HG03095 (cell line): ENCODE measurements around the gene EFNA2.
"Not testable (repeated sequence)": the region's sequence is repeated elsewhere in the genome, so short reads cannot be mapped to it uniquely, and the experiment has no call there.

Source experiments
- ATAC-seq: cut with Tn5 transposase; IDR thresholded peaks from one replicate; pipeline ENCODE4 v1.9.1; 2021; ENCODE audit warnings: moderate library complexity; ENCODE audit not compliant: unreplicated experiment

Gene EFNA2

GRCh38 chr19:1315470-1316166 is 29.9 kb downstream of the EFNA2 start:
- ATAC-seq: no peak

- no peak for ATAC-seq
Measured at GRCh38 chr19:1316466-1316865, 30.8 kb downstream of the EFNA2 start.

GRCh38 chr19:1317274-1318003 is 31.8 kb downstream of the EFNA2 start:
- no peak for ATAC-seq

DNA sequence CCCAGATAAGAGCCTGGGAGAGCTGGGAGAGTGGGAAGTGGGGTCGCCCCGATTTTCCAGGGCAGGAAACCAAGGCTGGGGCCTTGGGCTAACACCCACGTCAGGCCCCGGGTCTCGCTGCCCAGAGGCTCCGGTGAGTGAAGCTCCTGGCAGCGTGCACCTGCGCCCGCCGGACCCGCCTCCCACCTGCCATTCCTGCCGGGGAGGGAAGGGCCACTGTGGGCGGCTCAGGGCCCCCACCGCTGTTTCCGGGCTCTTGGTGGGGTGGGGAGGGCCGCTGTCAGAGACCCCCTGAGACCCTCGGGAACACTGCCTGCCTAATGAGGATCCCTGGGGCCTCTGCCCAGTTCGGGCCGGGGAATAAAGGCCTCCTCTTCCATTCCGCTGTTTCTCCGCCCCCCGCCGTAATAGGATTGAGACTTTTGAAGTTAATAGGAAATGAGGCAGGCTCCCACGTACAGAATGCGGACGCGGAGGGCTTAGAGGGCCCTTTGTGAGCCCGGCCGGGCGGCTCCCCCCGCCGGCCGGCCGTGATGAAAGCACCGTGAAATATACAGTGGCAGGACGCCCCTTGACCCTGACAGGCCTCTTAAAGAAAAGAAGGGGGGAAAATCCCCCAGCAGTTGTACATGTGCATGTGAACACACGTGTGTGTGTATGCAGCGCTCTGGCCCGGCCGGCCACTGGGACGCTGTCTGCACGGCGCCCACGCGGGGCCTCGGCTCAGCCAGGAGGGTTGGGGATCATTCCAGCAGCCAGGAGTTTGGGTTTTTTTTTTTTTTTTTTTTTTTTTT is 33.2 kb downstream of the EFNA2 start:
- no peak for ATAC-seq

GRCh38 chr19:1320282-1320650 is 34.6 kb downstream of the EFNA2 start:
- not testable (repeated sequence) for ATAC-seq

DNA sequence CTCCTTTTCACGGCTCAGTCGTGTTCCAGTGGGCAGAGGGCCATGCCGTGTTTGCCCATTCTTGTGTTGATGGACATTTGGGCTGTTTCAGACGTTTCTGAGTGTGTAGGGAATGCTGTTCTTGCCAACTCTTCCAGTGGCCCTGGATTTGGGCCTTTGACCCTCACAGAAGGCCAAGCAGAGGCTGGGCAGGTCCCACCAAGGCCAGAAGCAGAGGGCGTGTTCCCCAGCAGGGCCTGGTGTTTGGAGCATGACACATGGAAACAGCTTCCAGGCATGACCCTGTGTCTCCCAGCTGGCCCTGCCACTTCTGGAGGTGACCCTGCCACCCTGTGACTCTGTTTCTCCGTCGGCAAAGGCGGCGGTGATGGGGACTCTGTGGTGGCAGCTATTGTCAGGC is 35.9 kb downstream of the EFNA2 start:
- no peak for ATAC-seq

DNA sequence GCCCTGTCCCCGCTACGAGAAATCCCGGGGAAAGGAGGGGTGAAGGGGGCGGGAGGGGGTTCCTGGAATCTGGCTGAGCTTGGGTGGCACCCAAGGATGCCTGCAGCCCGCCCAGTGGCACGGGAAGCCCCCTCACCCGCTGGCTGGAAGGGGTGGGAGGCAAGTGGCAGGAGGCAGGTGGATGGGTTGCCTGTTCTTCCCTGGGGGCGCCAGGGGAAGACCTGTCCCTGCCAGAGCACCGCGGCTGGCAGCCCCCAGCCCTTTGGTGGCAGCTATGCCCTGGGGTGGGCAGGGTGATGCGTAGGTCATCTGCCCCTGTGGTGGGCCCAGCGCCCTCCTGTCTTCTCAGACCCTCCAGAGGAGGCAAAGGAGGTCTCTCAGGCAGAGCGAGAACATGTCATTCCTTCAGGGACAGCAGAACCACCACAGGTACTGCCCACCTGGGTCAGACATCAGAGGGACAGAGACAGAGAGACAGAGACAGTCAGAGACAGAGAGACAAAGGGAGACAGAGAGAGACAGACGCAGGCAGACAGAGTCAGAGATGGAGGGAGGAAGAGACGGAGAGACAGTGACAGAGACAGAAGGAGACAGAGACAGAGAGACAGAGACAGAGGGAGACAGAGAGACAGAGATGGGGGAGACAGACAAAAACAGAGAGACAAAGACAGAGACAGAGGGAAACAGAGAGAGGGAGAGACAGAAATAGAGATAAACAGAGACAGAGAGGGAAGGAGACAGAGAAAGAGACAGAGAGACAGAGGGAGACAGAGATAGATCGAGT is 36.7 kb downstream of the EFNA2 start:
- ATAC-seq: no peak

DNA sequence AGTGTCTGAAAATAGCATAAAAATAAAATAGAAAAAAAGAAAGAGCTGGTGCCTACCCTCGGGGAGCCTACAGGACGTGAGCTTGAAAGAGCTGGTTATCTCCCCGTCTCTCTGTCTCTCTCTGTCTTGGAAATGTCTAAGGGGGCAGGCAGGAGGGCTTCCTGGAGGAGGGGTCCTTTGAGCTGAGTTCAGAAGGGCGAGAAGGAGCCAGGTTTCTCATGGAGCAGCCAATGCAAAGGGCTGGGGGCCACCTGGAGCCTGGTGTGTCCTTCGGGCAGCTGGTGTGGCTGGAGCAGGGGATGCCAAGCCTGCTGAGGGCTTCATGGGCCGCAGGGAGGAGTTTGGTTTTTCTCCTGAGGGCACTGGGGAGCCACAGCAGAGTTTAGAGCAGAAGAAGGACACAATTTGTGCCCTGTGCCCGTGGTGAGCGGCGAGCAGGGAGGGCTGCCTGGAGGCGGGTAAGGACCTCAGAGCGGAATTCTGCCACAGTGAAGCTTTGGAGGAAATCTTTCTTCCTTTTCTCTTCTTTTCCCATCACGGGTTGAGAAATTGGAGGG is 38.7 kb downstream of the EFNA2 start:
- no peak for ATAC-seq

DNA sequence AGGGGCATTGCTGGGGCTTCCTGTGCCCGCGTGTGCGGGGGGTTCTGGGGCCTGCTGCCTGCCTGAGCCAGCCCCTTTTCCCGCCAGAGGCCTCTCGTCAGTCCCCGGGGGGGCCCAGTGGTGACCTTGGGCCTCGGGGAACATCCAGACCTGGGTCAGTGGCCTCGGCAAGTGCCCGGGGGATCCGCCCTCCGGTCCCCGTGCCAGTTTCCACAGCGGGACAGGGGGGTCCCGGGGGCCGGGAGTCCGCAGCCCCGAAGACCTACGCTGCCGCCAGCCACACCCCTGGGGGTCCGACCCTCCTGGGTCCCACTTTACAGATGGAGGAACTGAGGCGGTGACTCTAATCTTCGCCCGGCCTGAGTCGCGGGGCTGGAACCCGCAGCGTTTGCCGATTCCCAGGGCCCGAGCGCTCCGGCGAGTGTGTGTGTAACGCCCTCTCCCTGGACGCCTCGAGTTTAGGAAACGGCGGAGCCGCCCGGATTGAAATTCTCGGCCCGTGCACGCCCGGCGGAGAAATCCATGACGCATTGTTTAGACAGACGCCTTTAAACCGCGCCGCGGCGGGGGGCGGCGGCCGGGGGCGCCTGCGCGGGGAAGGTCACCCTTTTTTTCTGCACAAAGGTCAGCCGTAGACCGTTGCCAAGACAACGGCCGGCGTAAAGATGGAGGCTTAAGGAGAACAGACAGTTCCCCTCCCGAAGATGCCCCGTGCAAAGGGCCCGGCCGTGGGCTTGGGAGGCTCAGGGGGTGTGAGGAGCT is 39.3 kb downstream of the EFNA2 start:
- no peak for ATAC-seq

GRCh38 chr19:1325568-1326294 is 40.1 kb downstream of the EFNA2 start:
- no peak for ATAC-seq

- no peak for ATAC-seq
Measured at GRCh38 chr19:1327125-1327524, 41.5 kb downstream of the EFNA2 start.

DNA sequence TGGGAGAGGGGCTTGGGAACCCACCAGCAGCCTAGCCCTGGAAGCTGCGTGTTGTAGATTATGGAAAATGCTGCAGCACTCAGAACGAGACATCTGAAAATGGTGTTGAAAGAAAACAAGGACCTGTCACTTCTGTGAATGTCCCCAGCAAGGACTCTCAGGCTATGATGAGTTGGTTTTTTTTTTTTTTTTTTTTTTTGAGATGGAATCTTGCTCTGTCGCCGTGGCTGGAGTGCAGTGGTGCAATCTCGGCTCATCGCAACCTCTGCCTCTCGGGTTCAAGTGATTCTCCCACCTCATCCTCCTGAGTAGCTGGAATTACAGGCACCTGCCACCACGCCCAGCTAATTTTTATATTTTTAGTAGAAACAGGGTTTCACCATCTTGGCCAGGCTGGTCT is 46.5 kb downstream of the EFNA2 start:
- ATAC-seq: not testable (repeated sequence)

GRCh38 chr19:1336079-1336684 is 50.5 kb downstream of the EFNA2 start:
- no peak for ATAC-seq

DNA sequence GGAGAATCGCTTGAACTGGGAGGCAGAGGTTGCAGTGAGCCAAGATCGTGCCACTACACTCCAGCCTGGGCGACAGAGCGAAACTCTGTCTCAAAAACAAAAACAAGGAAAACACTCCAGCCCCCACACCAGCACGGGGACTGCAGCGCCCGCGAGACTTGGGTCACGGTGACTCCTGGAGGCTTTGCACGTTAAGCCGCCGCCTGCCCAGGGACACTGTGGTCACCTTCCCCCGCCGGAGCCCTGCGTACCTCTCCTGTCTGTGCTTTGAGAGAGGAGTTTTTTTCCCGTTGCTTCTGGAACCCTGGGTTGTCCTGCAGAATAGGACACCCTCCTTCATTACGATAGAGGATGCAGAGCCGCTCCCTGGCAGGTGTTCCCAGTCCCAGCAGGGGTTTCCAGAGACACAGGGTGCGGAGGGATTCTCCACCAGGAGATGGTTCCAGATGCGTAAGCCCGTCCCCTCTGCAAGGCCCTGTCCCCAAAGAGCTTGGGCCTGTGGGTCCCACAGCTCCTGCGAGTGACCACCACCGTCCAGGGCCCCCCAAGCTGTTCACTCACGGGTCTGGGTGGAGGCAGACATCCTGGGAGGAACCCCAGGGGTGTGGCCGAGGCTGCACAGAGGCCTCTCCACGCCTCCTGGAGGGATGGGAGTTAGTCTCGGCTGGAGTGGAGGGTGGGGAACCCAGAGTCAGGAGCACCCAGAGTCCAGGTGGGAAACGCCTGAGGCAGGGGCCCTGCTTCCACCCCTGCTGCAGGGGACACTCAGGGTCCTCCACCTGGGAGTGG is 55.2 kb downstream of the EFNA2 start:
- no peak for ATAC-seq

- ATAC-seq: no peak
Measured at GRCh38 chr19:1343041-1343440, 57.4 kb downstream of the EFNA2 start.

GRCh38 chr19:1349211-1349610 is 63.5 kb downstream of the EFNA2 start:
- ATAC-seq: no peak

- ATAC-seq: no peak
Measured at GRCh38 chr19:1350867-1351266, 65.2 kb downstream of the EFNA2 start.
